B cell (primary cell): ENCODE measurements around the gene GUCY1A1. TPM values are rescaled to one million over a fixed set of nuclear protein-coding genes. Genes with fewer than 3 reads are reported as not detected.

Source experiments
- ATAC-seq: fragments of 200-7000 bp; cut with Tn5 transposase; one replicate; pipeline ENCODE4 v1.10.0; 2021; ENCODE audit warnings: low read depth, mild to moderate bottlenecking, moderate number of reproducible peaks, moderate library complexity
- CTCF ChIA-PET: fragments of 350-600 bp; sonication (Branson Sonifier 250); formaldehyde crosslinking; loops from one replicate; lab custom pipeline; 2021; ENCODE audit warnings: antibody characterized with exemption, inconsistent platforms; lab: Charles Lee
- POLR2A ChIA-PET: fragments of 350-600 bp; sonication (Branson Sonifier 250); formaldehyde crosslinking; loops from one replicate; lab custom pipeline; 2021; ENCODE audit warnings: antibody characterized with exemption; lab: Charles Lee
- DNase-seq: peaks from one replicate; pipeline ENCODE4 v3.0.0; 2013
- H2AFZ ChIP-seq: 2 replicates; pipeline ENCODE4 v1.6.1; 2012; ENCODE audit warnings: mild to moderate bottlenecking, low read depth, low read length; ENCODE audit not compliant: insufficient read depth, poor library complexity, severe bottlenecking
- H3K27ac ChIP-seq, 2 donors: 1 replicate in 1 of 2; 2 replicates in 1 of 2; pipeline ENCODE4 v1.5.1; 2012 to 2013; ENCODE audit warnings: low read length in 2 of 2, mild to moderate bottlenecking in 2 of 2, moderate library complexity in 1 of 2
- H3K27me3 ChIP-seq, 4 experiments: fragments of 200-600 bp in 1 of 4; sonication (generic) in 1 of 4; replicated peaks in 1 of 4; 1 replicate in 2 of 4; 2 replicates in 2 of 4; pipeline versions ENCODE4 v1.6.1 to v1.7.0; 2013 to 2016; ENCODE audit warnings: low read length in 3 of 4, mild to moderate bottlenecking in 2 of 4, mixed read lengths in 1 of 4, moderate library complexity in 1 of 4; ENCODE audit not compliant: insufficient read depth in 4 of 4, control insufficient read depth in 3 of 4; ENCODE audit errors: control extremely low read depth in 1 of 4
- H3K36me3 ChIP-seq, 2 experiments: replicated peaks in 1 of 2; 1 replicate in 1 of 2; 2 replicates in 1 of 2; pipeline versions ENCODE4 v1.6.1 to v1.7.1; 2013; ENCODE audit warnings: low read length in 1 of 2; ENCODE audit not compliant: insufficient read depth in 2 of 2, control insufficient read depth in 1 of 2; ENCODE audit errors: control extremely low read depth in 1 of 2, extremely low read depth in 1 of 2
- H3K4me1 ChIP-seq, 2 donors: fragments of 200-600 bp in 1 of 2; sonication (generic) in 1 of 2; 1 replicate in 1 of 2; 2 replicates in 1 of 2; pipeline versions ENCODE4 v1.5.1 to v1.6.1; 2013 to 2017; ENCODE audit warnings: low read length in 2 of 2; ENCODE audit not compliant: control insufficient read depth in 2 of 2, insufficient read depth in 2 of 2
- H3K4me2 ChIP-seq: replicated peaks from 2 replicates; pipeline ENCODE3; 2012; ENCODE audit warnings: mild to moderate bottlenecking, low read depth, low read length; ENCODE audit not compliant: poor library complexity, severe bottlenecking
- H3K4me3 ChIP-seq, 5 experiments: fragments of 200-600 bp in 1 of 5; sonication (generic) in 1 of 5; 1 replicate in 3 of 5; 2 replicates in 2 of 5; pipeline versions ENCODE4 v1.5.1 to v1.7.0; 2011 to 2016; ENCODE audit warnings: low read length in 4 of 5, mild to moderate bottlenecking in 4 of 5, low read depth in 2 of 5, control low read depth in 1 of 5, moderate library complexity in 1 of 5; ENCODE audit not compliant: insufficient read depth in 1 of 5; ENCODE audit errors: control extremely low read depth in 1 of 5, extremely low read depth in 1 of 5
- H3K79me2 ChIP-seq: fragments of 200-600 bp; sonication (generic); one replicate; pipeline ENCODE4 v1.6.0; 2016; ENCODE audit warnings: low read length; ENCODE audit not compliant: control insufficient read depth, insufficient read depth
- H3K9ac ChIP-seq: fragments of 200-600 bp; sonication (generic); 2 replicates; pipeline ENCODE4 v1.6.1; 2017; ENCODE audit warnings: mild to moderate bottlenecking, low read length, moderate library complexity
- H3K9me3 ChIP-seq, 3 donors: one replicate each; pipeline versions ENCODE4 v1.6.1 to v1.7.1; 2013; ENCODE audit warnings: low read length in 2 of 3; ENCODE audit not compliant: control insufficient read depth in 2 of 3, insufficient read depth in 1 of 3; ENCODE audit errors: control extremely low read depth in 1 of 3
- H4K20me1 ChIP-seq: 2 replicates; pipeline ENCODE4 v1.6.0; 2012; ENCODE audit warnings: mild to moderate bottlenecking, low read length; ENCODE audit not compliant: insufficient read depth, control insufficient read depth, poor library complexity, severe bottlenecking
- H3K27ac Mint-ChIP-seq: one replicate; pipeline ENCODE4 v1.8.0; 2021; ENCODE audit warnings: mixed read lengths
- H3K27me3 Mint-ChIP-seq: one replicate; pipeline ENCODE4 v1.8.0; 2021; ENCODE audit warnings: mixed read lengths
- H3K4me1 Mint-ChIP-seq: one replicate; pipeline ENCODE4 v1.8.0; 2021; ENCODE audit warnings: mixed read lengths
- H3K4me3 Mint-ChIP-seq: one replicate; pipeline ENCODE4 v1.8.0; 2021; ENCODE audit warnings: mixed read lengths
- H3K9me3 Mint-ChIP-seq: one replicate; pipeline ENCODE4 v1.8.0; 2022; ENCODE audit warnings: mixed read lengths; ENCODE audit not compliant: insufficient read depth
- EZH2 ChIP-seq: IDR thresholded peaks from 2 replicates; pipeline ENCODE4 v1.6.1; 2012; ENCODE audit warnings: borderline replicate concordance, low read depth, mild to moderate bottlenecking, moderate library complexity, low read length; ENCODE audit not compliant: insufficient read depth, poor library complexity, severe bottlenecking
- WGBS: methylation state at CpG from one replicate; pipeline ENCODE4 v1.1.5; 2013; ENCODE audit warnings: missing lambda C conversion rate; ENCODE audit not compliant: insufficient coverage; 5-methylcytosine and 5-hydroxymethylcytosine counted together
- intact Hi-C: fragments of 100-400 bp; cut with micrococcal nuclease; formaldehyde crosslinking; loops from one replicate; pipeline ENCODE4 v1.10.0; 2022
- polyA plus RNA-seq: library from polyadenylated mRNA; depleted of rRNA; stranded (reverse); fragments of >200 nt; gene quantifications from 2 replicates; pipeline ENCODE4 v1.2.3, GENCODE V29; 2012
- total RNA-seq, 2 donors: library from RNA; stranded (reverse); fragments of 120-200 nt in 1 of 2; gene quantifications; 1 replicate in 1 of 2; 2 replicates in 1 of 2; pipeline versions ENCODE4 v1.2.3 to v1.2.4, GENCODE V29; 2013 to 2022
- TF ChIP-seq, protein P1 (sequence below): fragments of 200-600 bp; IDR thresholded peaks from one replicate; pipeline ENCODE4 v1.8.0; 2022; ENCODE audit warnings: antibody characterized with exemption, mild to moderate bottlenecking

GUCY1A1 gene
- total and polyA plus RNA-seq, 2 donors (not counting 1 experiment from before 2014, with no cell fraction given) = 0.12 to 0.25 TPM

DNA sequence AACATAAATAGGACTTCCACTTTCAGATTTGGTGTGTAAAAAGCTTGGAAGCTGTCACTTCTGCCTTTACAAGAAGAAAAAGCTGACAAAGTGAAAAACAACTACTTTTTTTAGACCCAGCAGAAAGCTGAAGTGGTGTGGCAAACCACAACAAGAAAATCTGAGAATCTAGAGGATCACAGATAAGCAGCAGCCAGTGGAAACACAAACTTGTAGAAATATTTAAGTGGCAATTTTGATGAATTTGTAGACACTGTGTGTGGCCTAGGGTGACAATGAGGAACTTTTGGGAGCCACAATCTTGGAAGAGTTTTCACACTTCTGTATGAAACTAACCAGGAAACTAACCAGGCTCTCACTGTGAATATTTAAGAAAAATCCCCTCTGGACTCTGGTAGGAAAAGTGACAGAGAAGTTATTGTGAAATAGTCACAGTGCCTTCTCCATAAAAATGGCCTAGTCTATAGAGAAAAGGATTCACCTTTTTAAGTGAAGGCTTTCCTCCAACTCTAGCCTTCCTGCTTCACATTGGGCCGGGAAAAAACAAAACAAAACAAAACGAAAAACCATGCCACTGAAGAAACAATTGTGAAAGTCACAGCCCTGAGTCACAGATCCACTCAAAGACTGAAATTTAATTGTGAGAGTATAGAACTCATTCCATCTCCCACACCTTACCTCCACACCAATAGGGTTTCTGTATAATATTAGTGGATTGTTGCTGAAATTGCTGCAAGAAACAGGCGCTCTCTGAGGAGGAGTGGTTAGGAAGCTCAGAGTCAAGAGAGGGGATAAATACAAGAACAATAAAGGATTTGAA, 26.7 kb upstream of the GUCY1A1 start:
- H3K4me2 ChIP-seq = no peak overlapping the region
- WGBS = no CpG with 5 or more reads among the region's 3 CpGs
- Mint-ChIP-seq H3K27ac (no peak overlapping the region), H3K4me3 (no peak overlapping the region), H3K4me1 (peaks cover 3% of the 10 kb centered on the region), H3K9me3 (no peaks in the 10 kb centered on the region), H3K27me3 (no peaks in the 10 kb centered on the region)
- H2AFZ ChIP-seq = no peak overlapping the region
- no peaks in the 10 kb centered on the region for H3K79me2 ChIP-seq
- H3K27me3 ChIP-seq = no peaks in the 10 kb centered on the region
- POLR2A ChIA-PET = no interaction called here
- CTCF ChIA-PET = no interaction called here
- H3K36me3 ChIP-seq = no peaks in the 10 kb centered on the region
- H3K9ac ChIP-seq = no peak overlapping the region
- H3K4me3 ChIP-seq = no peak overlapping the region
- H3K4me1 ChIP-seq = peaks cover 4 to 9% of the 10 kb centered on the region in 2 donors
- no peak for ATAC-seq
- no peak for DNase-seq
- intact Hi-C loops = no loop called here
- H4K20me1 ChIP-seq = no peaks in the 10 kb centered on the region
- H3K27ac ChIP-seq = no peak overlapping the region
- TF ChIP-seq, protein P1, sequence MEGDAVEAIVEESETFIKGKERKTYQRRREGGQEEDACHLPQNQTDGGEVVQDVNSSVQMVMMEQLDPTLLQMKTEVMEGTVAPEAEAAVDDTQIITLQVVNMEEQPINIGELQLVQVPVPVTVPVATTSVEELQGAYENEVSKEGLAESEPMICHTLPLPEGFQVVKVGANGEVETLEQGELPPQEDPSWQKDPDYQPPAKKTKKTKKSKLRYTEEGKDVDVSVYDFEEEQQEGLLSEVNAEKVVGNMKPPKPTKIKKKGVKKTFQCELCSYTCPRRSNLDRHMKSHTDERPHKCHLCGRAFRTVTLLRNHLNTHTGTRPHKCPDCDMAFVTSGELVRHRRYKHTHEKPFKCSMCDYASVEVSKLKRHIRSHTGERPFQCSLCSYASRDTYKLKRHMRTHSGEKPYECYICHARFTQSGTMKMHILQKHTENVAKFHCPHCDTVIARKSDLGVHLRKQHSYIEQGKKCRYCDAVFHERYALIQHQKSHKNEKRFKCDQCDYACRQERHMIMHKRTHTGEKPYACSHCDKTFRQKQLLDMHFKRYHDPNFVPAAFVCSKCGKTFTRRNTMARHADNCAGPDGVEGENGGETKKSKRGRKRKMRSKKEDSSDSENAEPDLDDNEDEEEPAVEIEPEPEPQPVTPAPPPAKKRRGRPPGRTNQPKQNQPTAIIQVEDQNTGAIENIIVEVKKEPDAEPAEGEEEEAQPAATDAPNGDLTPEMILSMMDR = no peak
- no peak for TF ChIP-seq EZH2
- H3K9me3 ChIP-seq = peaks cover 0 to 2% (median 0%) of the 10 kb centered on the region in 3 donors

DNA sequence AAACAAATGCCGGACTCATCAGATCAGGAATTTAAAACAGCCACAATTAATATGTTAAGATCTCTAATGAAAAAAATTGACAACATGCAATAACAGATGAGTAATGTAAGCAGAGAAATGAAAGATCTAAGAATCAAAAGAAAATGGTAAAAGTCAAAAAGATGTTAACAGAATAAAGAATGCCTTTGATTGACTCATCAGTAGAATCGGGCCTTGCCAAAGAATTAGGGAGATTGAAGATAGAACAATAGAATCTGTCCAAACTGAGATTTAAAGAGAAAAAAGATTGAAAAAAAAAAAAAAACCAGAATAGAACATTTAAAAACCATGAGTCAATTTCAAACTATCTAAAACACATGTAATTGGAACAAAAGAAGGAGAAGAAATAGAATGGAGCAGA, 25.9 kb upstream of the GUCY1A1 start:
- Mint-ChIP-seq H3K4me3 (no peak overlapping the region), H3K27ac (no peak overlapping the region), H3K9me3 (no peaks in the 10 kb centered on the region), H3K4me1 (peaks cover 3% of the 10 kb centered on the region), H3K27me3 (no peaks in the 10 kb centered on the region)
- Histone ChIP-seq H3K4me3 (no peak overlapping the region), H2AFZ (no peak overlapping the region), H3K27ac (no peak overlapping the region), H3K4me1 (peaks cover 4 to 9% of the 10 kb centered on the region in 2 donors), H3K27me3 (no peaks in the 10 kb centered on the region), H3K4me2 (no peak overlapping the region), H3K36me3 (no peaks in the 10 kb centered on the region), H3K9ac (no peak overlapping the region), H3K79me2 (no peaks in the 10 kb centered on the region), H3K9me3 (peaks cover 0 to 2% (median 0%) of the 10 kb centered on the region in 3 donors), H4K20me1 (no peaks in the 10 kb centered on the region)
- CTCF ChIA-PET = no interaction called here
- TF ChIP-seq EZH2 = no peak
- TF ChIP-seq, protein P1 = no peak
- intact Hi-C loops = no loop called here
- POLR2A ChIA-PET = no interaction called here
- WGBS = no CpG with 5 or more reads among the region's 2 CpGs
- DNase-seq = no peak
- no peak for ATAC-seq
